HG02840 (cell line): ENCODE results near the gene HABP4.
A peak's percentile ranks its signal among the peaks of the same experiment; 100 is the strongest.

Experiments used
- ATAC-seq: cut with Tn5 transposase; IDR thresholded peaks from one replicate; pipeline ENCODE4 v1.9.1; 2021; ENCODE audit warnings: mild to moderate bottlenecking, moderate library complexity, moderate number of reproducible peaks; ENCODE audit not compliant: unreplicated experiment, low FRiP score

Gene HABP4

DNA sequence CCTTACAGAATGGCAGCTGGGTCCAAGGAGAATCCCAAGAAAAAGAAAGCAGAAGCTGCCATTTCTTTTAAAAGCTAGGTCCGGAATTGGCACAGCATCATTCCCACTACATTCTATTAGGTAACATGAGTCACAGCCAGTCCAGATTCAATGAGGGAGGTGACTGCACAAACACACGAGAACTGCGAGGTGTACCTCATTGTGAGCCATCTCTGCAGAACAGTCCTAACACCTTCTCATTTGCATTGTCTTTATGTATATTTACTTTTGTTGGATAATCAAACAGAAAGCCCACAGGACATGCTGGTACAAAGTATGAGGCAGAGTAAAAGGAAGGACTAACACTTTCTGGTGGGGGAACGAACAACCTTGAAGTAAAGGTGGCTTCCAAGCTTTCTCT, 14.6 kb upstream of the HABP4 start:
- ATAC-seq: no peak

DNA sequence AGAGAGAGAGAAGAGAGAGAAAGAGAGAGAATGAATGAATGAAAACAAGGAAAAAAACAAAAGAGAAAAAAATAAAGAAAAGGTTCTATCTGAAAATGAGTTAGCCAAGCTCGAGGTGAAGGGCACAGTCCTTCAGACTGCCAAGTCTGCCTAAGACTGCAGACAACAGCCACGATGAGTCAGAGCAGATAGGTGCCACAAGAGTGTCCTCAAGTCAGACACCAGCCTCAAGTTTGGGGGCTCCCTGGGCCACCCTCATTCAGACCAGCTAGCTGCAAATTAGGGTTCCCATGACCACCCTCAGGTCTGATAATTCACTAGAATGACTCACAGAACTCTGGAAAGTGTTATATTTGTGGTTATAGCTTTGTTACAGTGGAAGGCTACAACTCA, 13.9 kb upstream of the HABP4 start:
- no peak for ATAC-seq

DNA sequence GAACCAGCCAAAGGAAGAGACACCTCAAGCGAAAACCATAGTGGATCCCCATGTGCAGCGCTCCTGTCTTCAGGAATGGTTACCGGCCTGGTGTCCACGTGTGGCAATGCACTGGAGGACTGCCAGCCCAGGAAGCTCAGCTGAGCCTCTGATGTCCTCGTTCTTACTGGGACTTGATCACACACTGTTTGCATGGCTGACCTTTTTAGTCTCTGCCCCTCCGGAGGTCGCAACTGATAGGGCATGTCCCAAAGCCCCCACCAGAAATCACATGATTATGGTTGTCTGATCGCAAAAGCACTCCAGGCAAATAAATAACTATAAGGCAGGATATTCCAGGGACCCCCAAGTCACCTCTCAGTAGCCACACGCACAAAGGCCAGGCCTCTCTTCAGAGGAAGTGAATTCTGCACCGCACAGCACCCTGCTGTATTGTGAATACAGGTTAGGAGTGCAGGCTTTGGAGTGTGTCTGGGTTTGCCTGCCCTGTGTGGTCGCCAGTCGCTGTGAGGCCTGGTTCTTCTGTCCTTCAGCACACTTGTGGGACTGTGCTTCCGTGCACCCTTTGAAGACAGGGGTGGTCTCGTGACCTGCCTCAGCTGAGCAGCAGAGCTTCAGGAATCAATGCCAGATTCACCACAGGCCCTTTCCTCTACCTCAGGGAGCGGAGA, 13.4 kb upstream of the HABP4 start:
- ATAC-seq: no peak

DNA sequence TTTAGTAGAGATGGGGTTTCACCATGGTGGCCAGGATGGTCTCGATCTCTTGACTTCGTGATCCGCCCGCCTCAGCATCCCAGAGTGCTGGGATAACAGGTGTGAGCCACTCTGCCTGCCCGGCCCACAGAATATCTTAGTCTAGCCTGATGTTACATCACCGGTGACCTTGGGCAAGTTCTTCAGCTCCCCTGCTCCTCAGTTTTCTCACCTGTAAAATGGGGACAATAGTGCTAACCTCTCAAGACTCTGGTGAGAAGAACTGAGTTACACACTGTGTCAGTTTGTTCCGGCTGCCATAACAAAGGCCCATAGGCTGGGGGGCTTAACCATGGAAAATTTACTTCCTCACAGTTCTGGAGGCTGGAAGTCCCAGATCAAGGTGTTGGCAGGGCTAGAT, 12.5 kb upstream of the HABP4 start:
- no peak for ATAC-seq

DNA sequence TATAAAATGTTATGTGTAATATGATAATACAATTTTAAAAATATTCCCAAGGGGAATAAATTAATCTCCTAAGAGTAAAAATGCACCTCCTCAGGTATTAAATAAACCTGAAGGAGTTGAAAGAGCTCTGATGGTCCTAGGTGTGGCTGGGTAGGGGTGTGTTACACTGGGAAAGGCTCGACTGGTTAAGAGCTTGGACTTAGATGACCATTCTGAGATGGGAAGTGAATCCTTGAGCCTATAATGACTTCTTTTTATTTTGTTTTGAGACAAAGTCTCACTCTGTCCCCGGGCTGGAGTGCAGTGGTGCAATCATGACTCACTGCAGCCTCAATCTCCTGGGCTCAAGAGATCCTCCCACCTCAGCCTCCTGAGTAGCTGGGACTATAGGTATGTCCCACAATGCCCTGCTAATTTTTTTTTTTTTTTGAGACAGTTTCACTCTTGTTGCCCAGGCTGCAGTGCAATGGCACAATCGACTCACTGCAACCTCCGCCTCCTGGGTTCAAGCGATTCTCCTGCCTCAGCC, 9.2 kb upstream of the HABP4 start:
- ATAC-seq: no peak

DNA sequence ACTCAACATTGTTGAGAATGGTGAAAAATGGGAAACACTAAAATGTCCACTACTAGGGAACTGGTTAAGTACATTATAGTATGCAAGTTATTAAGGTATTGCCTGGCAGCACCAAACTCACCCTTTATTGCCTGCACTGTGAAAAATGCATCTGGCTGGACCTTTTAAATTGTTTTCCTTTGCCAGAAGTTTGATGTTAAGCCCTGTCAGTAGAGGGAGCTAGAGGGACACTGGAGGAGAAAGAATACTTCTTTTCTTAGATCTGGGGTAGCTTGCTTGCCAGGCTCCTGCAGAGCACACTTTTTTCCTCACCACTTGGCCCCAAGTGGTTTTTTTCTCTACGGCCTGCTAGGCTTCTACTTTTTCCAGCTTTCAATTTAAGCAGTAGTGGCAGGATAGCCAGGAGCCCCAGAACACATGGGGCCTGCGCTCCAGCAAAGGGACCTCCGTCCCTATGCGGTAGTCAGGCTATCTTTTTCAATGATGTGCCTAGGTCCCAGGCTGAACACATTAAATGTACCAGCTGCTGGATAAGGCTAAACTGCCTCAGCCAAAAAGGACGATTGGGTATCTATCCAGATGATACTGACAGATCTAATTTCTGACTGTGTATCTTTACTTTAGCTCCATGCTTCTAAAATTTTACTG, 8.0 kb upstream of the HABP4 start:
- ATAC-seq: no peak

DNA sequence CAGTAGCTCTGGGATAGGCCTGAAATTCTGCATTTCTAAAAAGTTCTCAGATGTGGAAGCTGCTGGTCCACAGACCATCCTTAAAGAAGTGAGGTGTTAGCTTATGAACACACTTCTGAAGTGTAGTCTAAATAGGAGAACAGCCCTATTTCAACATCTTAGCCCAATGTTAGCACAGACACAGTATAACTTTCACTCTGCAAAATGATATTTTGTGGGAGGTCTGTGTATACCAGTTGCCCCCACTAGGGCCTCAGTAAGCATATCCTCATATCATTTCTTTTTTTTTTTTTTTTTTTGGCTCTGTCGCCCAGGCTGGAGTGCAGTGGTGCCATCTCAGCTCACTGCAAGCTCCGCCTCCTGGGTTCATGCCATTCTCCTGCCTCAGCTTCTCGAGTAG, 7.5 kb upstream of the HABP4 start:
- no peak for ATAC-seq

DNA sequence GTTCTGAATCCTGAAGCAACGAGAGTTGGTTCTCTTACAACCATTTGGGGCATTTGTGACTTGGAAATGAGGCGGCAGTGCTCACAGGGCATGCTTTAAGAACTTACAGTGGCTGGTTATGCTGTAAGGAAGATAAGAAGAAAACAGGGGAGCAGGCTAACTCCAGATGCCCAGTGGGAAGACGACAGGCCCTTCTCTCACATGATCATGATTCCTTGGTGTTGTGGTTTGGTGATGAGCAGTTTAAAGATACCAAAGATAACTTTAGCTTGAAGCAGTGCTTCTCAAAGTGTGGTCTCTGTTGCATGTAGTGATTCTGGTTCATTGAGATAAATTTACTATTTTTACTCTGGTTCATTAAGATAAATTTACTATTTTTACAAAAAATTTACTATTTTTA, 2.6 kb upstream of the HABP4 start:
- no peak for ATAC-seq

DNA sequence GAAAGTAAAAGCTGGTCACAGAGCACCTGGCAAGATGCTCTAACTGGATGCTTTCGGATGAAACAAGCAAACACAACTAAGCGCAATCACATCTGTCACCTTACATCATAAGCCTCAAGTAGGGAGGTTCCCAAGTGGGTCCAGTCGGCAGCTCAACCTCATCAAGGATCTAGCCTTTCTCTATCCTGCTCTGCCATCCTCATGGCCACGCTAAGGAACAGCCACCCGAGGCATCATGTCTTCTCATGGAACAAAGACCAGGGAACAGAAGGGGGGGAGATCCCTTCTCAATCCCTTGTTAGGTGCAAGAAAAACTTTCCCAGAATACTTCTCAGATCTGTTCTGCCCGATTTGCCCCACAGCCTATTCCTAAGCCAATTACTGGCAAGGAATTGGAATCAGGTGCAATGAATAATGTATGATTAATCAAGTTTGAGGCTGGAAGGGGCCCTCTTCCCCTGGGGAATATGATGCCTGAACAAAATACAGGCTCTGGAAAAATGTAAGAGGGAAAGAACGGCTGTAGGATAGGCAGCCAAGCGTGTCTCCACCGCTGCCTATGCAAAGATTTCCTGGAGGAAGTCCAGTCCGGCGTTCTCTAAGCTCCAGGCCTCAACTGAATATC, 1.3 kb upstream of the HABP4 start:
- ATAC-seq: no peak

DNA sequence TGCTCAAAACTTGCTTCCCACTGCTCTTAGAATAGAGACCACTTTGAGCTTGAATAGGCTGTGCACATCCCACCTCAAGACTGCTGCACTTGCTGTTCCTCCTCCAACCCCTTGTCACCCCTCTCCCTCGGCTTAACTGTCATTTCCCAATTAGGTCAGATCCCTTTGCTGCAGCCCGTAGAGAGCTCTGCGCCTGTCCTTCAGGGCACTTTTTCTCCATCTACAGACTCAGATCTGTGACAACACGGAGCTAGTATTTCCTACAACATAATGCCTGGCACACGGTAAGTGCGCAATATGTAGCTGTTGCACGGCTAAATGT, 485 bp upstream of the HABP4 start:
- ATAC-seq: peak; percentile 25

DNA sequence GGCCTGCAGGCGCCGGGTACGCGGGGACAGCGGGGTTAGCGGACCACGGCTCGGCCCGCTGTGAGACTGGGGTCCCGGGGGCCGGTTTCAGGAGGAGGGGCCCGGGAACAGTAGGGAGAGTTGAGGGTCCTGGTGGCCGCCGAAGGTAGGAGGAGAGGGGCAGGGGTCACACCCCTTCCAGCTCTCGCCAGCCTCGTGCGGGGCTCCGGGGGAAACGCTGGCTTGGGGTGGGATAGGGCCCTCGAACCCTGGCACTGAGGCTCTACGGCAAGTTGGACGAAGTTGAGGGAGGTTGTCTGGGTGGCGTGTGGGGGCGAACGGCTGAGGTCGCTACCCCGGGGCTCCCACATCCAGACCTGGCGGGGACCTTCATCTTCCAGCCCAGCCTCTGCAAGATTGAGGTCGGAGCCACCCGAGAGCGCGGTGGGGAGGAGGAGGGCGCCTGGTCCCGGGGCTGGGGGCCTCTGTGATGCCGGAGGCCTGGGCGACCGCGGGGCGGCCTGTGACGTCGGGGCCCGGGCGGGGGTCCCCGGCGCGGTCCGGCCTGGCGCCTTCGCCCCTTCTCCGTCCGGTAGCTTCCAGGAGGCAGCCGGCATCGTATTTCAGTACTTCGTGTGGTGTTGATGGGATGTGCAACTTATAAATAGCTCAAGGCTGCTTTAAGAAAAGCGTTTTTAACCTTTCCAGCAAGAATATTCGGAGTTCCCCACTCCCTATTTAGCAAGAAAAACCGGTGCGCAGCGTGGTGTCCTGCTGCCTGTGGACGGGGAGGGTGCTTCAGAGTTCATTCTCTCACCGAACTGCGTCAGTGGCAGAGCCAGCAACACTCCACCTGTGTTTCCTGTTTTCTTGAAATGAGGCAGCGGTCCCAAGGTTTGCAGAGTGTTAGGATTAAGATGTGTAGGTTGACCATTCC, 902 bp downstream of the HABP4 start:
- no peak for ATAC-seq

DNA sequence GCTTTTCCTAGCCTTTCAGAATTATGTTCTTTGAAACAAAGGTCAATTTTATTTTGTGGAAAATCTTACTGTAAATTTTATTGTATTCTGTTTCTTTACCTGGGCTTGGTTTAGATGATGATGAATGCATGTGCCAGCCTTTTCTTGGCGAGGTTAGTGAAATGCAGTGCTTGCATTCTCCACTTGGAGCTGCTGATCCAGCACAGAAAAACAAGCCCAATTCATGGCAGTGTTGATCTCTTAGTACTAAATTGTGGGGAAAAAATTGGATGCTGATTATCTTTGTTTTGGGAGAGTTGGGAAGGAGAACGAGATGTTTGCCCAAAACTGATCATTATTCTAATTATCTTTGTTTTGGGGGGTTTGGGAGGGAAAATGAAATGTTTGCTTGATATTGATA, 3.7 kb downstream of the HABP4 start:
- no peak for ATAC-seq

DNA sequence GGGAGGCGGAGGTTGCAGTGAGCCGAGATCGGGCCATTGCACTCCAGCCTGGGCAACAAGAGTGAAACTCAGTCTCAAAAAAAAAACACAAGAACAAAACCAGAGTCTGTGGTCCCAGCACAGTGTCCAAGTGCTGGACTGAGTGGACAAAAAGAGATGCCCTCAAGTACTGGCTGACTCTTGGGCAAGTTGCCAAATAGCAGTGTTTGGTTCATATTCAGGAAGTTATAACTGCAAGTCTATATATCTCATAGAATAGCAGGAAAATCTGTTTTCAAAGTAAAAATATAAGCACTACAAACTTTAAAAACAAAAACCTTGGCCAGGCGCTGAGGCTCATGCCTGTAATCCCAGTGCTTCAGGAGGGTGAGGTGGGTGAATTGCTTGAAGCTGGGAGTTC, 7.3 kb downstream of the HABP4 start:
- no peak for ATAC-seq

DNA sequence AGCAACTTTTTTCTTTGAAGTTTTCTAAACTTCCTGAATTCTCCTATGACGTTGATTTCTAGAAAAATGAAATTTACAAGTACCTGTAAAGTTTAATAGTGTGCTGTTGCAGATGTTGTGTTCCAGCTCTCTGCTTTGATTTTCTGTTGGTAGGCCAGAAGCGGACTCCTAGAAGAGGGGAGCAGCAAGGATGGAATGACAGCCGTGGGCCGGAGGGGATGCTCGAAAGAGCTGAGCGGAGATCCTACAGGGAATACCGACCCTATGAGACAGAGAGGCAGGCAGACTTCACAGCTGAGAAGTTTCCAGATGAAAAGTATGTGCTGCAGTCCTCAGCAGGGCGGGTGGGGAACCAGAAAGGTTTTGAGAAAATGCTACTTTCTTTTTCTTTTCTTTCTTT, 8.3 kb downstream of the HABP4 start:
- no peak for ATAC-seq

DNA sequence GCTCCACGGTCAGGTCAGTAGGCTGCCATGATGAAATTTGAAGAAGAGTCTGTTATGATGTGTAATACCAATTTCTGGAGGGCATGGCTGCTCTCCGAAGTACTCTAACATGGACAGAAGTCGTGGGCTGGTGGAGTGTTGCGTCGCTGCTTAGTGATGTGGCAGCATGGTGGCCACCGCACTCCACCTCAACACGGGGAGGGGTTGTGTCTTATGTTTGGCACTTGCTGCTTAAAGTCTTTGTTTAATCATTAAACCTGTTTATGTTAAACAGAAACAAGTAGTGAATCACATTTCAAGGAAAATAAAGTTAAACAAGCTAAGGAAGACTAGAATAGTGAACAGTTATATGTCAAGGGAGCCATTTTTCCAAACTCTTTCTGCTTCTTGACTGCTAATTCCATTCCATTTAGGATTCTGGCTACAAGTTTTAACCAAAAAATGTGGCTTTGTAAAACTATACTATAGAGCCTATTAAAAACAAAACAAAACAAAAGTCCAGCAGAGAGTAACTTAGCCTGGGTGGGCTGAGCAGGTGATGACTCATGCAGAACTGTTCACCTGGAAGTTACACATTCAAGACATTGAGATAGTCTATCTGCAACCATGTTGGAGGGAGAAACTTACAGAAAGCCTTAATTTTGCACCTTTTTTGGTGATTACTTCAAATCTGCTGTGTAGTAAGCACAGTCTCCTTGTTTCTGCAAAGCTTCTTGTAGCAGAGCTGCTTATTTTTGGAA, 9.5 kb downstream of the HABP4 start:
- ATAC-seq: no peak

DNA sequence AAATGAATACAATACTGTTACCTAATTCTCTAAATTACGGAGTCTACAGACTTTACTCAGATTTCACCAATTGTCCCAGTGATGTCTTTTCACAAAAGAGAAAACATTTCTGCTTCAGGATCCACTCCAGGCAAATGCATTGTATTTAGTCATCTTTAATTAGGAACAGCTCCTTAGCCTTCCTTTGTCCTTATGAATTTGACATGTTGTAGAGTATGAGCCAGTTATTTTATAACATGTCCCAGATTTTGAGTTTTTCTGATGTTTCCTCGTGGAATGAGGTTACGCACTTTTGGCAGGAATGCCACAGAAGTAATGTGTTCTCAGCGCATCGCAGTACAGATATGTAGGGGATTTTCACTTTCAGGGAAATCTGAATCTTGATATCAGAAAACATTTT, 10.5 kb downstream of the HABP4 start:
- ATAC-seq: no peak

DNA sequence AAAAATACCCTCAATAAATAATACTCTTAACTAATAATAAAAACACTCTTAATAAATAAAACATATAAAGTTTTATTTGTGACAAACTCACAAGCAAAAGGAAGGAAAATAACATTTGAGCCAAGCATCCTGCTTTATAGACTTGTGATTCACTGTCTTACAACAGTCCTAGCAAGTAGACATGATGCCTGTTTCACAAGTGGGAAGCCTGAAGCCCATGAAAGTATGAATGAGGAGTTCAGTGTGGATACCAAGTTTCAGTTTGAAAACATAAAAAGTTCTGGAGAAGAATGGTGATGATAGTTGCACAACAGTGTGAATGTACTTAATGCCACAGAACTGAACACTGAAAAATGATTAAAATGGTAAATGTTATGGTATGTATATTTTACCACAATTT, 10.9 kb downstream of the HABP4 start:
- no peak for ATAC-seq

DNA sequence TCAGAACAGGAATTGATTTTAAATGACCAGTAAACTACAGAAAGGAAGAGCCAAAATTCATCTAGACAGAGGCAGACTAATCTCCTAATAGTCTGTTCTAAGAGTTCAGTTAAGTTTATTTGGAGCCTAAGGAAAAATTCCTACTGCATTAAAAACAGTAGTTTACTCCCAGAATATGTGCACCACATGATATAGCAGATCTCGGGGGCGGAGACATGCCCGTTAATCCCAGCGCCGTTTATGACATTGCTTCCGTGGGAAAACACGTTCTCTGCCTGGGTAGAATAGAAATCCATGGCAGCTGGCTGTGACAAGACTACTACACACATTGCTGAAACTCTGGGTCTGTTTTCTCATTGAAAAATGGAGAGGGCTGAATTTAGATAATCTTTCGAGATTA, 11.4 kb downstream of the HABP4 start:
- ATAC-seq: no peak

DNA sequence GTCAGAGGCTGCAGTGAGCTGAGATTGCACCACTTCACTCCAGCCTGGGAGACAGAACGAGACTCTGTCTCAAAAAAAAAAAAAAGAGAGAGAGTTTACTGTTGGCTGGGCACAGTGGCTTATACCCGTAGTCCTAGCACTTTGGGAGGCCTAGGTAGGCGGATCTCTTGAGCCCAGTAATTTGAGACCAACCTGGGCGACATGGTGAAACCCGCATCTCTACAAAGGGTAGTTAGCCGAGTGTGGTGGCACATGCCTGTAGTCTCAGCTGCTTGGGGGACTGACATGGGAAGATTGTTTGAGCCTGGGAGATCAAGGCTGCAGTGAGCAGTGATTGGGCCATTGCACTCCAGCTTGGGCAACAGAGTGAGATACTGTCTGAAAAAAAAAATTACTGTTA, 12.6 kb downstream of the HABP4 start:
- ATAC-seq: no peak

DNA sequence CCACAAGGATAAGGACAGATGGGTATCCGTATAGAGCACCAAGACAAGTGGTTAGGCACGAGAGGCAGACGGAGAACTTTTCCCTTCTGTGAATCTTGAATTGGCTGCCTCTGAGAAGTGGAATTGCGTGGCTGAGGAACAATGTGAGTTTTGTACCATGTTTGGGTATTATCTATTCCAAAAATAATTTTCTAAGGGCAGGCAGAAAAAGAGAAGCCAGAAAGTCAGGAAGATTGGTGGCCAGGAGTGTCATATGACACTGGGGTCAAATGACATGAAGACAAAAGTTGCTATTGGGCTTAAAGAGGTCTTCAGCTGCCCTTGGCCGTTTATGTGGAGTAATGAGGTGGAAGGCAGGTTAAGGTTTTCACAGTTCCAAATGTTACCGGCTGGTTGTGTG, 14.5 kb downstream of the HABP4 start:
- ATAC-seq: no peak
